Measurements from ENCODE around the gene SOCS6.

SOCS6 gene

DNA sequence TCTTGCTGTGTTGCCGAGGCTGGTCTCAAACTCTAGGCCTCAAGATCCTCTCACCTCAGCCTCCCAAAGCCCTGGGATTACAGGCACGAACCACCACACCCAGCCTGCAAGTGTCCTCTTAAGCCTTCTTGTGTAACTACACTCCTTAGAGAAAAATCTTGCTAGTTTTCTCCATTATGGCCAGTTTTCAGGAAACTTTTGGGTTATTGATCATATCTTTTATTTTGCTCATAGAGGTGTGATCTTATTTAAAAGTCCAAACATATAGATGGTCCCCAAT lies 2.4 kb downstream of the SOCS6 start:
- Histone ChIP-seq H3K9me3 (ENCODE audit: control insufficient read depth, low read length) (no peaks in the 10 kb centered on the region), H3K36me3 (ENCODE audit: control insufficient read depth, insufficient read depth, low read length) (no peaks in the 10 kb centered on the region), H3K27me3 (ENCODE audit: control insufficient read depth, insufficient read depth, low read length) (no peaks in the 10 kb centered on the region), H3K9ac (ENCODE audit: low read length) (no peak overlapping the region), H3K4me3 (ENCODE audit: low read length) (no peak overlapping the region), H3K4me1 (ENCODE audit: control insufficient read depth, insufficient read depth, low read length) (peaks cover 39% of the 10 kb centered on the region)

DNA sequence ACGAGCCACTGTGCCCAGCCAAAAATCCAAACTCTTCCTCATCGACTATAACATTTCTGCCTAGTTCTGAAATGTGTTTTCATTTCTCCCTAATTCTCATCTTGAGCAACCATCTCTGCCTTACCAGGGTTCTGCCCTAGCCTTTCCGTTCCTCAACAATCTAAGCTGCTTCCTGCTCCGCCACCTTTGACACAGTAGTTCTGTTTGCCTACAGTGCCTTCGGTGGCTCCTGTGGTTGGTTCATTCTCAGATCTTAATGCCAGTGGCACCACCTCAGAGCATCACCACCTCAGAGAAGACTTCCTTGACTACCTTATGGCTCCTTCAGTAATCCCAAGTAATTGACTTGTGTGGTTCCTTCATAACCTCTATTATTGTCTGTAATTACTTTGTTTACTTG lies 3.8 kb downstream of the SOCS6 start:
- Histone ChIP-seq H3K9me3 (ENCODE audit: control insufficient read depth, low read length) (no peaks in the 10 kb centered on the region), H3K4me1 (ENCODE audit: control insufficient read depth, insufficient read depth, low read length) (peaks cover 40% of the 10 kb centered on the region), H3K36me3 (ENCODE audit: control insufficient read depth, insufficient read depth, low read length) (no peaks in the 10 kb centered on the region), H3K4me3 (ENCODE audit: low read length) (no peak overlapping the region), H3K9ac (ENCODE audit: low read length) (no peak overlapping the region), H3K27me3 (ENCODE audit: control insufficient read depth, insufficient read depth, low read length) (no peaks in the 10 kb centered on the region)

DNA sequence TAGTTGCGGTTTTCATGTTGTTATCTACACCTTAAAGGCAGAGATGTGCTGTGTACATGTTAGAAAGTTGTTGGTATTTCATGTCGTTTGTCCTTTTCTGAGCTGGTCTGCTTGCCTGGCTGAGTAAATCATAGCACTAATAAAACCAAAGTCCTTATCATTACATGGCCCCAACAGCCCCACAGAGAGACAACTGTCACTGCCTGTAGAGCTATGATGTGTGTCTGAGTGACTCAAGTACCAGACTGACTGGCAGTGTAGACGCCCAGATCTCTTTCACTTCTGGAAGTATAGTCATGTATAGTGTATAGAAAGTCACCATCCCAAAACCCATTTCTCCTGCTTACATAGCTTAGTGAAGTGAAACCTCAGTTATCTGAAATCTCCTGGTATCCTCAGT lies 4.3 kb downstream of the SOCS6 start:
- H3K4me1 ChIP-seq (ENCODE audit: control insufficient read depth, insufficient read depth, low read length) = peaks cover 40% of the 10 kb centered on the region
- H3K36me3 ChIP-seq (ENCODE audit: control insufficient read depth, insufficient read depth, low read length) = no peaks in the 10 kb centered on the region
- H3K27me3 ChIP-seq (ENCODE audit: control insufficient read depth, insufficient read depth, low read length) = no peaks in the 10 kb centered on the region
- no peaks in the 10 kb centered on the region for H3K9me3 ChIP-seq (ENCODE audit: control insufficient read depth, low read length)
- no peak overlapping the region for H3K4me3 ChIP-seq (ENCODE audit: low read length)
- H3K9ac ChIP-seq (ENCODE audit: low read length) = no peak overlapping the region

DNA sequence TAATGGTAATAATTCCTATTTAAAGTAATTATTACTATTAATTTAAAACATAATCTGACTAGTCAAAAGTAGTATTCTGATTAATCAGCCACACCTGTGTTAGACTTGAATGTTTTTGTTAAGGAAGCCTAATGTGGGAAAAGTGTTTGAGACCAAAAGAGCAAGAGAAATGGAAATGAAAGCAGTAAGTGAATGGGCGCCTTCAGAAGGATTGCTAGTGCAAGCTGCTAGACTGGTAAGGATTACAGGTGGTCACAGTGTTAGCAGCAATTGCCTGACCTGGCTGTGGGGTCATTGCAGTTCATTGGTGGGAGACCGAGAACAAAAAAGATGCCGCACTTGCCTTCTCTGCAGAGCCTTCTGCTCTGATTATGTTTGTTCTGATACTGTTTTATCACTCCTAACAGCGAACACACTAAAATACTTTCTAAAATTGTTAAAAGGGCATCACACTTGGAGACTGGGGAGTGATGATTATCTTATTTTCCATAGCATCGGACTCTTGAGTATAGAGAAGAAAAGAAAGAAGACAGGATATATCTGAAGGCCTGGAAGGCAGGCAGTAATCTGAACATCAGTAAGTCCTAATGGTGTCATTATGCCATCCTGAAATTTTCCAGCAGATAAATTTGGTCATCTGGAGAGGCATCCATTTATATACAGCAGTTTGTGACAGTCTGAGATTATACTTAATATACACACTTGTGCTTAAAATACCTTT lies 5.8 kb downstream of the SOCS6 start:
- no peak overlapping the region for H3K4me3 ChIP-seq (ENCODE audit: low read length)
- H3K9ac ChIP-seq (ENCODE audit: low read length) = no peak overlapping the region
- no peaks in the 10 kb centered on the region for H3K36me3 ChIP-seq (ENCODE audit: control insufficient read depth, insufficient read depth, low read length)
- H3K9me3 ChIP-seq (ENCODE audit: control insufficient read depth, low read length) = no peaks in the 10 kb centered on the region
- peaks cover 40% of the 10 kb centered on the region for H3K4me1 ChIP-seq (ENCODE audit: control insufficient read depth, insufficient read depth, low read length)
- no peaks in the 10 kb centered on the region for H3K27me3 ChIP-seq (ENCODE audit: control insufficient read depth, insufficient read depth, low read length)

DNA sequence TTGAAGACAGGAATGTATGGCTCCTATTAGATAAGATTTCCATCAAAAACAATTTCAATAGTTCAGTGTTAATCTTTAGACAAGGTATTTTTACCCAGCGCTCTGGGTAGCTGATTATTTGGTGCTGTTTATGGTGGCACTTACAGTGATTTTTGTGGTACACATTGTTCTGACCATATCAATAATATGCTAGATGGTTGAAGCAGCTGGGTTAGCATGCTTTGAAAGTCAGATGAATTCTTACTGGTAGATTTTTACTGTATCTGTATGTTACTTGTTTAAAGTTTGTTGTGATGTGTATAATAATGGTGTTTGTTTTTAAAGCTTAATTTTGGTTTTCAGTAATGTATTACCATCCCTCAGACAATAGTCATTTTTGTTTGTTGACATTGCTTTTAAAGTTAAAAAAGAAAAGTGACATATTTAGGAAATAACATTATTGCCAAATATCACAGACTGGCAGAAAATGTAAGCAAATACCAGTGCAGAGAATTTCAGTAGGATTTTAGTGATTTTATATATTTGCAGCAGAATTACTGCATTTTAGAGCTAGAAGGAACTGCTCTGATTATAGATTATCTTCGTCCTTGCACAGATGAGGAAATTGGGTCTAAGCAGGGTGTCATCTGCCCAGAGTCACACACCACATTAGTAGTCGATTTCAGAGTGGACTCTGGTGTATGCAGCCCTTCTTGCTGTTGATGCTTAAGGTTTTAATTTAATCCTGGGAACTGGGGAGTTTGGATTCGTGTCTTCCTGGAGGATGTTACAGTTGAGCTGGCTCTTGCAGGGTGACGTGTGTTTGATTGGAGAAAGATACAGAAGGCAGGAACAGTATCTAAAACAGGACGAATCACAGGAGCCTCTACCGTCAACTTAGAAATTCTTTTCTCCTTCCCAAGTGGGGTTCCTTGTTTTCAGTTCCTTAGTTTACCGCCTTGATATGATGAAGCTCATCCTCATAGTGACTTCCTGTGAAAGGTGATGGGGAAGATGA lies 6.6 kb downstream of the SOCS6 start:
- Histone ChIP-seq H3K4me3 (ENCODE audit: low read length) (no peak overlapping the region), H3K4me1 (ENCODE audit: control insufficient read depth, insufficient read depth, low read length) (peaks cover 35% of the 10 kb centered on the region), H3K27me3 (ENCODE audit: control insufficient read depth, insufficient read depth, low read length) (no peaks in the 10 kb centered on the region), H3K36me3 (ENCODE audit: control insufficient read depth, insufficient read depth, low read length) (no peaks in the 10 kb centered on the region), H3K9ac (ENCODE audit: low read length) (no peak overlapping the region), H3K9me3 (ENCODE audit: control insufficient read depth, low read length) (no peaks in the 10 kb centered on the region)

DNA sequence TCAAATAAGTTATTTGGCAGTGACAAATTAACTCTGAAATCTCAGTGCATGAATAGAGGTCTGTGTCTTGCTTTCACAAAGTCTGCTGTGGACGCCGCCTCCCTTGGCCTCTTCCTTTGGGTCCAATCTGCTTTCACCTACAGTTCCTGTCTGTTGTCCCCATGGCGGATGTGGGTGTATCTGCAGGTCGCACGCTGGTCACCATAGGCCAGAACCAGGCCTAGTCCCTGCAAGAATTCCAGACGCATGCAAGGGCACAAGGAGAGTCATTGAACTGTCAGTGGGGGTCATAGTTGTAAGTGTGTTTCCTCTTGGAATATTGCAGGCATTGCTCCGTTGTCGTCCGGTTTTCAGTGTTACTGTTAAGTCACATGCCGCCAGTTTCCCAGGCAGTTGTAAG lies 7.4 kb downstream of the SOCS6 start:
- Histone ChIP-seq H3K4me3 (ENCODE audit: low read length) (no peak overlapping the region), H3K4me1 (ENCODE audit: control insufficient read depth, insufficient read depth, low read length) (peaks cover 27% of the 10 kb centered on the region), H3K9me3 (ENCODE audit: control insufficient read depth, low read length) (no peaks in the 10 kb centered on the region), H3K9ac (ENCODE audit: low read length) (no peak overlapping the region), H3K27me3 (ENCODE audit: control insufficient read depth, insufficient read depth, low read length) (no peaks in the 10 kb centered on the region), H3K36me3 (ENCODE audit: control insufficient read depth, insufficient read depth, low read length) (no peaks in the 10 kb centered on the region)

DNA sequence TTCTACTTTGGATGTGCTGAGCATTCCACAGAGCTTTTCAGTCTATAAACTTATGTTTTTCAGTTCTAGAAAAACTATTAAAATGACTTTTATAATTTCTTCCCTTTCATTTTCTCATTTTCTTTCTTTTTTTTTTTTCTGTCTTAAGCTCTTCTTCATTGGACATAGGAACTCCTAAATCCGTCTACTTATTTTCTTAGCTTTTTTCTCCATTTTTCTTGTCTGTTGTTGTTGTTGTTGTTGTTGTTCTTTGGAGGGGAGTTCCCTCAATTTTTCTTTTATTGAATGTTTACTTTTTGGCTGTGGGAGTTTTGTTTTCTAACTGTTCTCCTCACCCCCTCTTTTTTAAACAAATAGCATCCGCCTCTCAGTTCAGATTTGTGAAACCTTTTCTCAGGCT lies 7.9 kb downstream of the SOCS6 start:
- H3K9ac ChIP-seq (ENCODE audit: low read length) = no peak overlapping the region
- H3K27me3 ChIP-seq (ENCODE audit: control insufficient read depth, insufficient read depth, low read length) = no peaks in the 10 kb centered on the region
- no peaks in the 10 kb centered on the region for H3K36me3 ChIP-seq (ENCODE audit: control insufficient read depth, insufficient read depth, low read length)
- no peak overlapping the region for H3K4me3 ChIP-seq (ENCODE audit: low read length)
- peaks cover 25% of the 10 kb centered on the region for H3K4me1 ChIP-seq (ENCODE audit: control insufficient read depth, insufficient read depth, low read length)
- H3K9me3 ChIP-seq (ENCODE audit: control insufficient read depth, low read length) = no peaks in the 10 kb centered on the region

DNA sequence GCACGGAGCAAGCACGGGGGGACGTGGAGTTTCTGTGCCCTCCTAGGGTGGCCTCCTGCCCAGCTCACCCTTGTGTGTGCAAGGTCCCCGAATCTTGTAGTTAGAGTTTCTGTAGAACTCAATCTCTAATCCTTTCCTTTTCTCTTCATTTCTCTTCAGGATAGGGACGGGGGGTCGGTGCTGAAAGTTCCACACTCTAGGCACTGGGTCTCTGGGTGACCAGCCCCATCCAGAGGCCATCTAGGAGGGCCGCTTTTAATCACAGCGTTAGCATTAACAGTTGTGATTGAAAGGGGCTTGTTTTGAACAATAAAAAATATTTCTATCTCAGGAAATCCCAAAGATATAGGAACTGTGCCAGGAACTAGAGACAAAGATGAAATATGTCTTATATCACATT lies 10.5 kb downstream of the SOCS6 start:
- H3K4me3 ChIP-seq (ENCODE audit: low read length) = no peak overlapping the region
- no peaks in the 10 kb centered on the region for H3K9me3 ChIP-seq (ENCODE audit: control insufficient read depth, low read length)
- no peaks in the 10 kb centered on the region for H3K36me3 ChIP-seq (ENCODE audit: control insufficient read depth, insufficient read depth, low read length)
- H3K9ac ChIP-seq (ENCODE audit: low read length) = no peak overlapping the region
- peaks cover 7% of the 10 kb centered on the region for H3K4me1 ChIP-seq (ENCODE audit: control insufficient read depth, insufficient read depth, low read length)
- H3K27me3 ChIP-seq (ENCODE audit: control insufficient read depth, insufficient read depth, low read length) = no peaks in the 10 kb centered on the region

DNA sequence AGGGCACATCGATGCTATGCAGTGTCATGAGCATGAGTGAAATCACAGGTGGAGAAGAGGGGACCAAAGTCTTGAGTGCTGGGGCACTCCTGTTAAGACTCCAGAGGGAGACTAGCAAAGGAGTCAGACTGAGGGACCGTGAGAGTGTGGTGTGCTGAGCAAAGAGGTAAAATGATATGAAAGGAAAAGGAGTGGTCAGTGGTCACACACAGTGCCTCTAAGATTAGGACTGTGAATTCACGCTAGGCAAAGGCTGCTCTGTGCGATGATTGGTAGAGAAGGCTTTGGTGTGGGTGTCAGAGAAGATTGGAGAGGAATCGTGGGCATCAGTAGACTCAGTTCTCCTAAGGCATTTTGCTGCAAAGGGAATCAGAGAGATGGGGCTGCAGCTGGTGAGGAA lies 12.8 kb downstream of the SOCS6 start:
- no peaks in the 10 kb centered on the region for H3K9me3 ChIP-seq (ENCODE audit: control insufficient read depth, low read length)
- H3K36me3 ChIP-seq (ENCODE audit: control insufficient read depth, insufficient read depth, low read length) = no peaks in the 10 kb centered on the region
- H3K27me3 ChIP-seq (ENCODE audit: control insufficient read depth, insufficient read depth, low read length) = no peaks in the 10 kb centered on the region
- no peak overlapping the region for H3K4me3 ChIP-seq (ENCODE audit: low read length)
- no peaks in the 10 kb centered on the region for H3K4me1 ChIP-seq (ENCODE audit: control insufficient read depth, insufficient read depth, low read length)
- no peak overlapping the region for H3K9ac ChIP-seq (ENCODE audit: low read length)

DNA sequence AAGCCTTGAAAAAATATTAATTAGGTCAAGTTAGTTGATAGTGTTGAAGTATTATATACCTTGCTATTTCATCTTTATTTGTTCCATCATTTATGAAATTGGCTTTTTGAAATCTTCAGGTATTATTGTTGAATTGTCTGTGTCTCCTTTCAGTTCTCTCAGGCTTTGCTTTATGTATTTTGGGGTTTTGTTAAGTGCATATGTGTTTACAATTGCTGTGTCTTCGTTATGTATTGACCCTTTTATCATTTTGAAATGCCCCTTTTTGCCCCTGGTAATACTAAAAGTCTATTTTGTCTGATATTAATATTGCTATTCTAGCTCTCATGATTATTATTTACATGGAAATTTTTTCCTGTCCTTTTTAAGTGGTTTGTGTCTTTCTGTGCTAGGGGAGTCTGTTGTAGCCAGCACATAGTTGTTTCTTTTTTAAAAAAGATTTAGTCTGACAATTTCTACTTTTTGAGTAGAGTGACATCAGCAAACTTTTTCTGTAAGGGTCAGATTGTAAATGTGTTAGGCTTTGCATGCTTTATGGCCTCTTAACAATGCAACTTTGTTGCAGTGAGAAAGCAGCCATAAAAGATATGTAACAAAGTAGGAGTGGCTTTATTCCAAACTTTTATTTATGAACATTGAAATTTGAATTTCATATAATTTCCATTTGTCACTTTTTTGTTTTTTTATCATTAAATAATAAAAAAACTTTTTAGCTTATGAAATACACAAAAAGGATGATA lies 19.9 kb downstream of the SOCS6 start:
- no peaks in the 10 kb centered on the region for H3K9me3 ChIP-seq (ENCODE audit: control insufficient read depth, low read length)
- no peaks in the 10 kb centered on the region for H3K4me1 ChIP-seq (ENCODE audit: control insufficient read depth, insufficient read depth, low read length)
- no peaks in the 10 kb centered on the region for H3K27me3 ChIP-seq (ENCODE audit: control insufficient read depth, insufficient read depth, low read length)
- H3K4me3 ChIP-seq (ENCODE audit: low read length) = no peak overlapping the region
- H3K36me3 ChIP-seq (ENCODE audit: control insufficient read depth, insufficient read depth, low read length) = no peaks in the 10 kb centered on the region
- no peak overlapping the region for H3K9ac ChIP-seq (ENCODE audit: low read length)

DNA sequence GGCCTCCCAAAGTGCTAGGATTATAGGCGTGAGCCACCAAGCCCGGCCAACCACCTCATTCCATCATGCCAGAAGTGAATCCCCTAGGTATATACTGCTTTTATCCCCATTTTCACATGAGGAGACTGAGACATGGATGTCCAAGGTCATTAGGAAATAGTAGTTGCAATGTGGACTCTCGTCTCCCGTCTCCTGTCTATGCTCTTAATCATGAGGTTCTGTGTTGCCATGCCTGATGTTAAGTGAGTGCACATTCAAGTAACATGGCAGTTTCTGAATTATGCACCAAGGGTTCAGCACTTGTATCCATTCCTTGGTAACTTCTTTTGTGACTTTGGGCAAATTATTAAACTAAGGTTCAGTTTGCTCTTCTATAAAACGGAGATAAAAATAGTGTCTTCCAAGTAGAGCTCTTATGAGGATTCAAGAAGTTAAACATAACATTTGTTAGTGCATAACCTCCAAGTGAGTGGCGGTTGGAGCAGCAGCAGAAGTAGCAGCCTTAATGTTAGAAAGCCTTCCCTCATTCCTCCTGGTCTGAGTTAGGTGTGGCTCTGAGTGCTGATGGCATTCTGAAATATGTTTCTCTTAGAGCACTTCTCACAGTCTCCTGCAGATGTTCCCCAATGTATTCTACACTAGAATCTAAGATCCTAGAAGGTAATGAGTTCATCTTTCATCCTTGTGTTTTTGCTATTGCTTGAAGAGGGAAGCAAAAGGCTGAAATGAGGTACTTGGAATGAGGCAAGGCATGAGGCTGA lies 21.9 kb downstream of the SOCS6 start:
- no peaks in the 10 kb centered on the region for H3K27me3 ChIP-seq (ENCODE audit: control insufficient read depth, insufficient read depth, low read length)
- no peaks in the 10 kb centered on the region for H3K9me3 ChIP-seq (ENCODE audit: control insufficient read depth, low read length)
- H3K36me3 ChIP-seq (ENCODE audit: control insufficient read depth, insufficient read depth, low read length) = no peaks in the 10 kb centered on the region
- no peak overlapping the region for H3K9ac ChIP-seq (ENCODE audit: low read length)
- no peaks in the 10 kb centered on the region for H3K4me1 ChIP-seq (ENCODE audit: control insufficient read depth, insufficient read depth, low read length)
- H3K4me3 ChIP-seq (ENCODE audit: low read length) = no peak overlapping the region

Data from mucosa of stomach (tissue), 1 donor.